GM18517 (cell line): ENCODE measurements around the gene NEO1.

ENCODE experiments used
- ATAC-seq: cut with Tn5 transposase; IDR thresholded peaks from one replicate; pipeline ENCODE4 v1.9.1; 2021; ENCODE audit warnings: mild to moderate bottlenecking, moderate library complexity; ENCODE audit not compliant: unreplicated experiment

Gene NEO1

DNA sequence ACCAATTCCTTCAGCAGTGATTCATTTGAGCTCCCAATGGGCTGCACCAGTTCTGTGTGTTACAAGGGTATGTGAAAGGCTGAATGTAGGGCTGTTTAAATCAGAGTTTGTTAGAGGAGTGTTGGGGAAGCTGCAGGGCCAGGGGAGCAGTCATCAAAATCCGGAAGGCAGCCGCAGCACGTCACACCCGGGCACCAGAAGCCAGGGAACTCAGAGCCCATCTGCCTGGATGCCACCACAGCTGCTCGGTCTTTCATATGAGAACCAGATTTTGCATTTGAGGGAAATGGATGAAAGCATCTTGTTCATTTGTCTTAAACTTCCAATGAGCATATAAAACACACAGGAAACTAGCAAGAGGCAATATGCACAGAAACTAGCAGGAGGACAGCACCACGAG lies 24.2 kb upstream of the NEO1 start:
- no peak for ATAC-seq

DNA sequence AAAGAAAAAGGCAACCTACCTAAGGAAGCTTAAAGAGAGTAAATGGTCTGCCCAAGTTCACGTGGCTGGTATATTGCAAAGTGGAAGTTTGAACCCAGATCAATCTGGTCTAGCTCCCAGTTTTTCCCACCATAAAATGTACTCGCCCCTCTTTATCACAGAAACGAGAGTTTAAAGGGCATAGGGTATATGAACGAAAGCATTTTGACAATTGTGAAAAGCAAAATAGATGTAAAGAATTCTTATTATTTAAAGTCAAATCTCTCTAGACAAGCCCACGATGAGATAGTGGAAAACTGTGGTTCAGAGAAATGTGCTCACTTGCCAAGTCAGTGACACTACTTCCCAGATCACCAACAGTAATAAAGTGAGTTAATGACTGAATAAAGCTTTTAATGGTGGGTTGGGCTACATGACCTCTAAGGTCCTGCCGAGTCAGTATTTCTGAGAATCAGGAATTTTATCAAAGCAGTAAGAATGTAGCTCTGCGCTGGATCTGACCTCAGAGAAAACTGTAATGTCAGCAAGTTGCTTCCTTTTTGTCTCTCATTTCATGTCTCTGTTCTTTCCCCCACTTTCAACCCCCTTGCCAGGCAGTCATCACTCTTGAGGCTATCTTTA lies 23.3 kb upstream of the NEO1 start:
- no peak for ATAC-seq

- ATAC-seq: no peak
Observed at GRCh38 chr15:73030122-73030679, 22.1 kb upstream of the NEO1 start.

DNA sequence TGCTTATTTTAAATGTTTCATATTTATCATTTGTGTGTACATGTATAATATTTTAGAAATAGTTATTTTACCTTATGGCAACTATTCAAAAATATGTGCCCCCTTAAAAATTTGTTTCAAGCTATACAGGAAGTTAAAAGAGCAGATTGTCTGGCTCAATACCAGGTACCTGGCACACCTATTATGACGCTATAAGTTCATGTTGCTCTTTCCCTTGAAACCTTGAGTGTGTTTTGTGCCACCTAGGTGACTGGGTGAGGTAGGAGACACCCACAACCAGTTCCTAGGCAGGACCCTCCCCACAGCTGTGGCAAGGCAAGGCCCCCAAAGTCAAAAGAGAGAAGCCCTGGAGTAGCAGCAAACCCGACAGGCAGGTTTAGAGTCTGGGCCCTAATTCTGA lies 20.6 kb upstream of the NEO1 start:
- ATAC-seq: no peak

- no peak for ATAC-seq
Observed at GRCh38 chr15:73033611-73034010, 18.7 kb upstream of the NEO1 start.

DNA sequence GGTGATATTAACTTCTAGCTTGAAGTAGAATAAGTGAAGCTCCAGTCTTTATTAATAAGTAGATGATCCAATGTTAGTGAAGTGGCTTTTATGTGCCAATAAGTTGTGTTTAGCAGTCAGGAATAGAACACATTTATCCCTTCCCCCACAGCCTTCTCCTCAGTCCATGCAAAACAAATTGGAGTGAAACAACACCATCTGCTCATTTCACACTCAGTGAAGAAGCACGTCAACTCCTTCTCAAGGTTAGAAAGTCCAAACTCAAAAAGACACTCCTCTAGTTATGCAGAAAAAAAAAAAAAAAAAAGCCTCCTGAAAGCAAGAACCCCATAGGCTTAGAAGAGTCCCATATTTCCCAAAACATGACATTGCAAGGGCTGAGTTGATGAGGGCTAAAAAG lies 18.0 kb upstream of the NEO1 start:
- no peak for ATAC-seq

GRCh38 chr15:73035221-73035620 lies 17.0 kb upstream of the NEO1 start:
- no peak for ATAC-seq

DNA sequence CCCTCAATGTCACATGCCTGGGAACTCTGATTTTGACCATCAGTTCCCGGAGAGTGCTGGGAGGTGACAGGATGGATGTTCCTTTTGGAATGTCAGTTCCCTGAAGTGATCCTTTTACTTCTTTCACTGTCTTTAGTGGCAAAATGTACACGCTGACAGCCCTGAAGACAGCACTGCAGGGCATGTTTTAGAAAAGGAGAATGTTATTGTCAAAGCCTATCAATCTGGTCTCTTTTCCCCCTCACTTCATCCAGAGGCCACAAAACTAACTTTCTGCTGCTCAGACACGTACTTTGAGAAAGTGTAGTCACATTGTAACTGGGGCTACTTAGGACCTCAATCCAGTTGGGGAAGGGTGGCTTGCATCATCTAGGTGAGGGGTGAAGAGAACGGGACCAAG lies 14.0 kb upstream of the NEO1 start:
- ATAC-seq: no peak

- ATAC-seq: no peak
Observed at GRCh38 chr15:73046073-73046472, 6.2 kb upstream of the NEO1 start.

GRCh38 chr15:73047882-73048281 lies 4.4 kb upstream of the NEO1 start:
- no peak for ATAC-seq

DNA sequence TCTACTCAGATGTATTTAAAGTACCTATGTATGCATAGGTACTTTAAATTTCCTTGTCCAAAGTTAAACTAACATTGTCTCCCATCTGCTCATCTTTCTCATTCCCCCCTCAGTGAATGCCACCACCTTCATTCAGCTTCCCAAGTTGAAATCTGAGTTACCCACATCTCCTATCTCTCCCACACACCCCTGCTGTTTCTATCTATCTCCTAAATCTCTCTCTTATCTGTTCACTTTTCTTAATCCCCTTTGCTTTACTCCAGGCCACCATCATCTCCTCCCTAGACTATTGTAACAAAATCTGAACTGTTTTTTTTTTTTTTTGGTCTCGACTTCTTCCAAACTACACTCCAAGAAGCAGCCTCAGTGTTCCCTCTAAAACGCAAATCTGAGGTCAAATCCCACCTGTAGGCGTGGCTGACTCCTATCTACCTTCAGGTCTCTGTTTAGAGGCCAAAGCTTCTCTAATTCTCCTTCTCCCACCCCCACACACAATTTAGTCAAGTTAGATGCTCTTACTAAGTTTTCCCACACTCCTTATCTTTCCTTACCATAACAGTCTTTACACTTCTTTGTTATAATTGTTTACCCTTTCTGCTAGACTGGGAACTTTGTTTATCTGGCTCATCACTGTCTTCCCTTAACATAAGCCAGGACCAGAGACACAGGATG lies 3.5 kb upstream of the NEO1 start:
- ATAC-seq: no peak

- no peak for ATAC-seq
Observed at GRCh38 chr15:73049564-73050215, 2.6 kb upstream of the NEO1 start.

DNA sequence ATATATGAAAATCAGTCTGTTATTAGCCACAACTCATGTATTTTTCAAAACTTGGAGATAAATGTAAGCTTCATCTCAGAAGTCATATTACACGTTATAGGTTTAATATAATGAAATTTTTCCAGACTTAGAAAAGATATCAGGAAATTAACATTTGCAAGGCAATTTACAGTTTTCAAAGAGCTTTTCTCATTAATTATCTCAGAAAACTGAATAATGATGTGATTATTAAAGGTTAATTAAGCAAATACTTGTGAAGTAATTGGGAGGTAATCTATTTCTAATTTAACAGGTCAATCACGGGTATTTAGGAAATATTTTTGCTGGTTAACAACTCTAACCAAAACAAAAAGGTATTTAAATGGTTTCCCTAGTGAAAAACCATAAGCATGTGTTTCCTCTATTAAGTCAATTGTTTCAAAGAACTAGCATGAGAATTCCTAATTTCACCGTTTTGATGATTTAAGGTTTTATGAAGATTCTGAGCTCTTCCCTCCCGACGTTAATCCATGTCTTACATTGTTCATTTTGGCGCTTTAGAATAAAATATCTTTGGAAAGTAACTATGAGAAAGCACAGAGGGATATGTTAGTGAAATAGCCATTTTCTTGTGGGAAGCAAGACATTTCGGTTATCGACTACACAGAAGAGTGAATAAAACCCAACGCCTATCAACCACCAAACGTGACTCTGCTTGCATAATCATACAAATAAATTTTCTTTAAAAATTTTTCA lies 1.5 kb upstream of the NEO1 start:
- no peak for ATAC-seq

GRCh38 chr15:73051391-73051806 lies 864 bp upstream of the NEO1 start:
- no peak for ATAC-seq

GRCh38 chr15:73052653-73053397 lies 562 bp downstream of the NEO1 start:
- ATAC-seq: no peak

DNA sequence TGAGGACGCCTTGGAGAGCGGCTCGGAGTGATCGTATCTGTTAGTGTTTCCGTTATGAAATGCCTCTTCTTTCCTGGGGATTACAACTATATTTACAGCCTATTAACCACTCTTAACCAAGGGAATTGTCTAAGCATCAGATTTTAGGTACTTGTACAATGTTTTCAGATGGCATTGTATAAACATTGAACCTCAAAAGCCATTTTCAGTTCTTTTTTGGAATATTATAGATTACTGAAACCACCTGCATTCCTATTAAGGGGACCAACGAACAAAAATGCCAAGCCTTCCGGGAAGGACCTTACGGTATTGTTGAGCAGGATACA lies 1.1 kb downstream of the NEO1 start:
- ATAC-seq: no peak

DNA sequence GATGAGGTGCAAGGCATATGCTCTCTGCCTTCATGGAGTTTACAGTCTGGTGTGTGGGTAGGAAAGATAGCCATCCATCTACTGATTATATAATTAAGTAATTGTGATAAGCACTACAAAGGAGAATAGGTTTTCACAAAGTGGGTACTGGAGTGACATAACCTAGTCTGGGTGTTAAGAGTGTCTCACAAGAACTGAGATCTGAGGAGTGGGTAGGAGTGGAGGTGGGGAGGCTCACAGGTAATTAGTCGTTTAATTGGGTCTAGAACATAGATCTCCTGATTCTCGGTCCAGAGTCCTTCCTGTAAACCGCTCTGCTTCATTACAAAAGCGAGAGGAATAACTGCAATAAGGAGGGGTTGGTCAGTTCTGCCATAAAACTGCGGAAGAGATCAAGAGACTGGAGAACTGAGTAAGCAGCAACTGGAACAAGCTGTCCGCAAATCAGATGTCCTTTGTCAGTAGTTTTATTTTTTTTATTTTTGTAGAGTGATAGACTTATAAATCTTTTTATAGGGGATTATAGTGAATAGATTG lies 2.2 kb downstream of the NEO1 start:
- ATAC-seq: no peak

- no peak for ATAC-seq
Observed at GRCh38 chr15:73056460-73056859, 4.2 kb downstream of the NEO1 start.

GRCh38 chr15:73058437-73058836 lies 6.2 kb downstream of the NEO1 start:
- no peak for ATAC-seq

DNA sequence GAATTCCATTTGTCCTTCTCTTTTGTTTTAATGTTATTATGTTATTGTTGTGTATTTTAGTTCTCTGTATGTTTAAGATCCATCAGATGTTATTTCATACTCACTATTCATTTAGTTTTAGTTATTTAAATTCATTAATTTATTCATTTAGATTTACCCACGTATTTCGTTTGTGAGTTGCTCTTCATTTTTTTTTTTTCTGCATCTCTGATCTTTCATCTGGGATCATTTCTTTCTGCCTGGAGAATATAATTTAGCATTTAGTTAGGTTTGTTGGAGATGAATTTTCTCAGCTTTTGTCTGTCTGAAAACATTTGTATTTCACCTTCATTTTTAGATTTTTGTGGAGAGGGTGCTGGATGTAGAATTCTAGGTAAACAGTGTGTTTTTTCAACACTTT lies 12.9 kb downstream of the NEO1 start:
- no peak for ATAC-seq

GRCh38 chr15:73069109-73069508 lies 16.8 kb downstream of the NEO1 start:
- no peak for ATAC-seq
